ENCODE measurements around the gene BTNL9.

DNA sequence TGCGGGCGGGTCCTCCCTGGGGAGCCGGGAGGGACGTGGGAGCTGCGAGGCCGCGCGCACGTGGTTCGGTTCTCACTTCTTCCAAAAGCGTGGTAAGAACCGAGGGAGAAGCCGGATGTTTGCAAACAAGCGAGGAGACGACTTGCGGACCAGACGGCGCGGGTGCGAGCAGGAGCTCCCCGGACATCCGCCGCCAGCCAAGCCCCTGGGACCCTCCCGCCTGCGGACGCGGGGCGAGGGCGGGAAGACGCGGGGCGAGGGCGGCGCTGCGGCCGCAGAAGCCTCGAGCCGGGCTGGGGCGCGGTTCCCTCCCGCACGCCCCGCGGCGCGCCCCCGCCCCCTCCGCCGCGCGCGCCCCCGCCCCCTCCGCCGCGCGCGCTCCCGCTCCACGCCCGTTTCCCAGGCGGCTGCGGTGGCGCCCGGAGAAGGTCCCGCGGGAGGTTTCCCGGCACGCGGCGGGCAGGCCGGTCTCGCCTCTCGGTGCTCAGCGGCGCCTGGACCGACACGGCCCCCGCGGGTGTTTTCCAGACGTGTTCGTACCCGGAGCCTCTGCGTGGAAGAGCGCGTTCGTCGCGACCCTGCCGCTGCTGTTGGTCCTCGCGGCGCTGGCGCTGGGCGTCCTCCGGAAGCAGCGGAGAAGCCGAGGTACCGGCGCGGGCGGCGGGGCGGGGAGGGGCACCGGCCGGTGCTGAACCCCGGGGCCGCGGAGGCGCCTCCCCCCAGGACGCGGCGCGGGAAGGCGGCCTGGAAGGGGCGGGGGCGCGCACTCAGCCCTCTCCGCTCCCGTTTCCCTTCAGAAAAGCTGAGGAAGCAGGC lies 12.8 kb downstream of the BTNL9 start:
- no peak for TF ChIP-seq EP300 (IDR thresholded peaks at IDR 0.05)
- no peak for TF ChIP-seq POLR2A (IDR thresholded peaks at IDR 0.05)
- TF ChIP-seq, protein P1, sequence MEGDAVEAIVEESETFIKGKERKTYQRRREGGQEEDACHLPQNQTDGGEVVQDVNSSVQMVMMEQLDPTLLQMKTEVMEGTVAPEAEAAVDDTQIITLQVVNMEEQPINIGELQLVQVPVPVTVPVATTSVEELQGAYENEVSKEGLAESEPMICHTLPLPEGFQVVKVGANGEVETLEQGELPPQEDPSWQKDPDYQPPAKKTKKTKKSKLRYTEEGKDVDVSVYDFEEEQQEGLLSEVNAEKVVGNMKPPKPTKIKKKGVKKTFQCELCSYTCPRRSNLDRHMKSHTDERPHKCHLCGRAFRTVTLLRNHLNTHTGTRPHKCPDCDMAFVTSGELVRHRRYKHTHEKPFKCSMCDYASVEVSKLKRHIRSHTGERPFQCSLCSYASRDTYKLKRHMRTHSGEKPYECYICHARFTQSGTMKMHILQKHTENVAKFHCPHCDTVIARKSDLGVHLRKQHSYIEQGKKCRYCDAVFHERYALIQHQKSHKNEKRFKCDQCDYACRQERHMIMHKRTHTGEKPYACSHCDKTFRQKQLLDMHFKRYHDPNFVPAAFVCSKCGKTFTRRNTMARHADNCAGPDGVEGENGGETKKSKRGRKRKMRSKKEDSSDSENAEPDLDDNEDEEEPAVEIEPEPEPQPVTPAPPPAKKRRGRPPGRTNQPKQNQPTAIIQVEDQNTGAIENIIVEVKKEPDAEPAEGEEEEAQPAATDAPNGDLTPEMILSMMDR (IDR thresholded peaks at IDR 0.05), result no peak
